ENCODE results near the gene EXD2.
"Not testable (repeated sequence)": the region's sequence is repeated elsewhere in the genome, so short reads cannot be mapped to it uniquely, and the experiment has no call there.

EXD2 gene

DNA sequence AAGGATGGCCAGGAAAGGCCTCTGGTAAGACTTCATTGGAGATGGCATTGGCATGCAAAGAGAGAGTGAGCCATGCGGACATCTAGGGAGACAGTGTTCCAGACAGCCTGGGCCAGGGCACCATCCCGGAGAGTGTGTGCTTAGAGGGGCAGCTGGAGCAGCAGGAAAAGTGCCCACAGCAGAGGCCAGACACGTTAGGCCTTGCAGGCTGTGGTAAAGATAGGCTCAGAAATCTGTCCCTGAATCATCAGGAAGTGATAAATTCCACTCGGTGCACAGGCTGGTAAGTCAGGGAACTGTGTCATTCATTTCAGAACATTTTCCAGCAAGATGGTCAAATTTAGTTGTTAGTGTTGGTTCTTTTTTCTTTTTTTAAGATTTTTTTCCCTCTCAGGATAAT is 77.5 kb downstream of the EXD2 start:
- Histone ChIP-seq H3K9me3 (ENCODE audit: control insufficient read depth, low read depth, low read length) (no peaks in the 10 kb centered on the region), H3K9ac (ENCODE audit: low read length) (no peak overlapping the region), H3K27ac (ENCODE audit: low read length) (no peak overlapping the region), H3K36me3 (ENCODE audit: control insufficient read depth, low read depth, low read length) (no peaks in the 10 kb centered on the region), H3K4me1 (ENCODE audit: control insufficient read depth, low read depth, low read length) (no peaks in the 10 kb centered on the region), H3K27me3 (ENCODE audit: control insufficient read depth, insufficient read depth, low read length) (no peaks in the 10 kb centered on the region), H3K4me3 (ENCODE audit: low read length) (no peak overlapping the region)

DNA sequence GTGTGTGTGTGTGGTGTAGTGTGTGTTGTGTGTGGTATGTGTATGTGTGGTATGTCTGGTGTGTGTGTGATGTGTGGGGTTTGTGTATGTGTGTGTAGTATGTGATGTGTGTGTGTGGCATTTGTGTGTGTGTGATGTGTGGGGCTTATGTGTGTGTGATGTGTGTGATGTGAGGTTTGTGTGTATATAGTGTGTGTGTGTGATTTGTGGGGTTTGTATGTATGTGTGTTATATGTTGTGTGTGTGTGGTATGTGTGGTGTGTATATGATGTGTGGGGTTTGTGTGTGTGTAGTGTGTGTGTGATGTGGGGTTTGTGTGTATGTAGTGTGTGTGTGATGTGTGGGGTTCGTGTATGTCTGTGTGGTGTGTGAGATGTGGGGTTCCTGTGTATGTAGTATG is 78.1 kb downstream of the EXD2 start:
- no peaks in the 10 kb centered on the region for H3K27me3 ChIP-seq (ENCODE audit: control insufficient read depth, insufficient read depth, low read length)
- no peak overlapping the region for H3K9ac ChIP-seq (ENCODE audit: low read length)
- no peaks in the 10 kb centered on the region for H3K36me3 ChIP-seq (ENCODE audit: control insufficient read depth, low read depth, low read length)
- no peaks in the 10 kb centered on the region for H3K9me3 ChIP-seq (ENCODE audit: control insufficient read depth, low read depth, low read length)
- H3K4me1 ChIP-seq (ENCODE audit: control insufficient read depth, low read depth, low read length) = no peaks in the 10 kb centered on the region
- H3K4me3 ChIP-seq (ENCODE audit: low read length) = no peak overlapping the region
- H3K27ac ChIP-seq (ENCODE audit: low read length) = no peak overlapping the region

DNA sequence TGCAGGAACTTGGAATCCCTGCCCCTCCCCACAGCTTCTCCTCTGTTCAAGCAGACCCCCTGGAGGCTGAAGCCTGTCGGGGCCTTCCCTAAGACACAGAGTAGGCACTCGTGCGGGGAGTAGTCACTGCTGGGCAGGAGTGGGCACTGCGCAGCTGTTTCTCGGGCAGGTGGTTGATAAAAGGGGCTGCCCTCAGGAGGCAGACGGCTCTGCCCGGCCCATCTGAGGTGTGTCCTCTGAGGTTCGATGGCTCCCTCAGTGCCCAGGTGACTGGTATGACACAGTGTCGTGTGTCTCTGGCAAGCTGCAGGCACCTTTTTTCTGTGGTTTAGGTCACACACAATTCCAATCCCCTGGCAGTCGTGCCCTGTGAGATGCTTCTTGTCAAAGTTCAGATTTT is 78.8 kb downstream of the EXD2 start:
- H3K4me3 ChIP-seq (ENCODE audit: low read length) = no peak overlapping the region
- H3K9ac ChIP-seq (ENCODE audit: low read length) = no peak overlapping the region
- H3K4me1 ChIP-seq (ENCODE audit: control insufficient read depth, low read depth, low read length) = no peaks in the 10 kb centered on the region

DNA sequence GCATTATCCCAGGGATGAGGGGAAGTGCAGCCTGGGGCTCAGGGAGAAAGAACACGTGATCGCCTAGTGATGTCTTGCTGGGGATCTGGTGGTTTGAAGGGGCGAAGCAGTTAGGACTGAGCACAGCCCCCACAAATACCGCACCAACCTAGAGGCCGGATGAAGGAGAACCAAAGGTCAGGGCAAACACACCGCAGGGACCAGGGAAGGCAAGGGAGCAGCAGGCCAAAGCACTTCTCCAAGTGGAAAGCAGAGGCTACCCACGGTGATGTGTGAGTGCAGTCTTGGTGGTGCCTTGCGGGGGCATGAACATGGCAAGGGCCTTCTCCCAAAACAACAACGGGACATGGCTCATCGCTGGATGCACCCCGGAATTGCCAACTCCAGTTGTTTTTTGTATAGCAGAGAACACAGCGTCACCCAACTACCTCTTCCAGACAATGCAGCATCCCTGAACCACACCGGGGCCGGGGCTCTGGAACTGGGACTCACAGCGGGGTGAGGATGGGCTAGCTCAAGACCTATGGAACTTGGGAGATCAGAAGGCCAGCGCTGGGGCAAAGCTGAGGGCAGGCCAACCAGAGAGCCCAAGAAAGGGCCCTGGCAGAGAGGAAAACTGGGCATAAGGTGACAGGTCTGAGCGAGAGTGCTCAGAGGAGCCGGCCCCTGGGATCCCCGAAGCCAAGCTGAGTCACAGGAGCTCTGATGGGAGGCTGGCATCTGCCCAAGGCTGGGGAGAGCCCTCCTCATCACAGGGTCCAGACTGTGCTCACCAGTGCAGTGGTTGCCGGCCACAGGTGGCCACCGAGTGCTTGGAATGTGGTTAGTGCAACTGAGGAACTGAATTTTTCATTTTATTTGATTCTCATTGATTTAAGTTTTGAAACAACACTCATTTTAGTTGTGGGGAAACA is 79.8 kb downstream of the EXD2 start:
- Histone ChIP-seq H3K4me1 (ENCODE audit: control insufficient read depth, low read depth, low read length) (no peaks in the 10 kb centered on the region), H3K27me3 (ENCODE audit: control insufficient read depth, insufficient read depth, low read length) (no peaks in the 10 kb centered on the region), H3K27ac (ENCODE audit: low read length) (no peak overlapping the region), H3K9me3 (ENCODE audit: control insufficient read depth, low read depth, low read length) (no peaks in the 10 kb centered on the region), H3K36me3 (ENCODE audit: control insufficient read depth, low read depth, low read length) (no peaks in the 10 kb centered on the region), H3K9ac (ENCODE audit: low read length) (no peak overlapping the region), H3K4me3 (ENCODE audit: low read length) (no peak overlapping the region)

More for the DNA sequence above, 78.8 kb downstream of the EXD2 start:
- Histone ChIP-seq H3K9me3 (ENCODE audit: control insufficient read depth, low read depth, low read length) (no peaks in the 10 kb centered on the region), H3K36me3 (ENCODE audit: control insufficient read depth, low read depth, low read length) (no peaks in the 10 kb centered on the region), H3K27me3 (ENCODE audit: control insufficient read depth, insufficient read depth, low read length) (no peaks in the 10 kb centered on the region), H3K27ac (ENCODE audit: low read length) (no peak overlapping the region)

DNA sequence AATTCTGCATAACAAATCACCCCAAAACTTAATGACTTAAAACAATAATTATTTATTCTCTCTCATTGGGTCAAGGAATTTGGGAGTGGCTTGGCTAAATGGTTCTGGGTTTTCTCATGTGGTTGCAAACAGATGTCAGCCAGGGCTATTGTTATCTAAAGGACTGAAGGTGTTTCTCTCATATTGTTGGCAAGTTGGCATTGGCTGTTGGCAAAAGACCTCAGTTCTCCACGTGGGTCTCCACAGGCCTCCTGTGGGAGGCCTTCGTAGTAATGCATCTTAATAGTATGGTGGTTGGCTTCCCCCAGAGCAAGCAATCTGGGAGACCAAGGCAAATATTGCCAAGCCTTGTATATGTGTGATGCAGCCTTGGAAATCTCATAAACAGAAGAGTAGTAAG is 83.0 kb downstream of the EXD2 start:
- no peak overlapping the region for H3K4me3 ChIP-seq (ENCODE audit: low read length)
- no peak overlapping the region for H3K9ac ChIP-seq (ENCODE audit: low read length)
- no peaks in the 10 kb centered on the region for H3K36me3 ChIP-seq (ENCODE audit: control insufficient read depth, low read depth, low read length)
- H3K27me3 ChIP-seq (ENCODE audit: control insufficient read depth, insufficient read depth, low read length) = no peaks in the 10 kb centered on the region
- no peak overlapping the region for H3K27ac ChIP-seq (ENCODE audit: low read length)
- no peaks in the 10 kb centered on the region for H3K4me1 ChIP-seq (ENCODE audit: control insufficient read depth, low read depth, low read length)
- no peaks in the 10 kb centered on the region for H3K9me3 ChIP-seq (ENCODE audit: control insufficient read depth, low read depth, low read length)

DNA sequence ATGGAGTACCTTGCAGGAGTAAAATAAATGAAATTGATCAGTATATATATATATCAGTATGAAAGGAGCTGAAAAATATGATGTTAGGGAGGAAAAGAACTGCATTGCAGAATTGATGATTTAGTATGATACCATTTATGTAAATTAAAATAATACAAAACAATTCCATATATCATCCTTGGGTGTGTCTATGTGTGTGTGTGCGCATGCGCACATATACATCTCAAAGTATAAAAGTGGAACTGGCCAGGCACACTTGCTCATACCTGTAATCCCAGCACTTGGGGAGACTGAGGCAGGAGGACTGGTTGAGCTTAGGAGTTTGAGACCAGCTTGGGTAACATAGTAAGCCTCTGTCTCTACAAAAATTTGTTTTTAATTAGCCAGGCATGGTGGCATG is 84.0 kb downstream of the EXD2 start:
- Histone ChIP-seq H3K27me3 (ENCODE audit: control insufficient read depth, insufficient read depth, low read length) (no peaks in the 10 kb centered on the region), H3K36me3 (ENCODE audit: control insufficient read depth, low read depth, low read length) (no peaks in the 10 kb centered on the region), H3K27ac (ENCODE audit: low read length) (no peak overlapping the region), H3K4me1 (ENCODE audit: control insufficient read depth, low read depth, low read length) (no peaks in the 10 kb centered on the region), H3K9me3 (ENCODE audit: control insufficient read depth, low read depth, low read length) (no peaks in the 10 kb centered on the region), H3K9ac (ENCODE audit: low read length) (no peak overlapping the region), H3K4me3 (ENCODE audit: low read length) (no peak overlapping the region)

DNA sequence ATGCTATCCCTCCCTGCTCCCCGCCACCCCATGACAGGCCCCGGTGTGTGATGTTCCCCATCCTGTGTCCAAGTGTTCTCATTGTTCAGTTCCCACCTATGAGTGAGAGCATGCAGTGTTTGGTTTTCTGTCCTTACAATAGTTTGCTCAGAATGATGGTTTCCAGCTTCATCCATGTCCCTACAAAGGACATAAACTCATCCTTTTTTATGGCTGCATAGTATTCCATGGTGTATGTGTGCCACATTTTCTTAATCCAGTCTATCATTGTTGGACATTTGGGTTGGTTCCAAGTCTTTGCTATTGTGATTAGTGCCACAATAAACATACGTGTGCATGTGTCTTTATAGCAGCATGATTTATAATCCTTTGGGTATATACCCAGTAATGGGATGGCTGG is 86.1 kb downstream of the EXD2 start:
- not testable (repeated sequence) for H3K4me3 ChIP-seq (ENCODE audit: low read length); H3K36me3 ChIP-seq (ENCODE audit: control insufficient read depth, low read depth, low read length); H3K9me3 ChIP-seq (ENCODE audit: control insufficient read depth, low read depth, low read length); H3K4me1 ChIP-seq (ENCODE audit: control insufficient read depth, low read depth, low read length); H3K9ac ChIP-seq (ENCODE audit: low read length); H3K27me3 ChIP-seq (ENCODE audit: control insufficient read depth, insufficient read depth, low read length); H3K27ac ChIP-seq (ENCODE audit: low read length)

DNA sequence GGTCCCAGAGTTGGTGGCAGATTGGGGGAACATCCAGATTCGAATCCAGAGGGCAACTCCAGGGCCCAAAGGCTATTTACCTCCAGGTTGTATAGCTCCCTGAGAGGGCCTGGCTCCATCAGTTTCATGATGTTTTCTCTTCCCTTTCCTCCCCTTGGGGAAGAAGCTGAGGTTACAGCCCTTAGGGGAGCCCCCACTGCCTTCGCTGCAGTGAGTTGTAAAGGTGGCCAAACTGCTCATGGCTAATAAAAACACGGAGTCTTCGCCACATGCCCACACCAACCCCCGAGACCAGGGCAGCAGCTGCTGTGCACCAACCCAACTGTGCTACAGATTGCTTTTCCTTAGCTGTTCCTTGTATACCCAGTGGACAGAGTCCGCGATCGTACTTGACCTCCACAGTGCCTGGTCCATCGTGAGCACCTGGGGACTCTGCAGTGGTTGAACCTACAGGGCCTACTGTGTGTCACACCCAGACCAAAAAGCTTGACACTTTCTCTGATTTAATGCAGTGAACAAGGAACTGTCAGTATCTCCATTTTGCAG is 89.5 kb downstream of the EXD2 start:
- Histone ChIP-seq H3K4me1 (ENCODE audit: control insufficient read depth, low read depth, low read length) (no peaks in the 10 kb centered on the region), H3K36me3 (ENCODE audit: control insufficient read depth, low read depth, low read length) (no peaks in the 10 kb centered on the region), H3K9me3 (ENCODE audit: control insufficient read depth, low read depth, low read length) (no peaks in the 10 kb centered on the region), H3K9ac (ENCODE audit: low read length) (no peak overlapping the region), H3K27me3 (ENCODE audit: control insufficient read depth, insufficient read depth, low read length) (no peaks in the 10 kb centered on the region), H3K4me3 (ENCODE audit: low read length) (no peak overlapping the region), H3K27ac (ENCODE audit: low read length) (no peak overlapping the region)

DNA sequence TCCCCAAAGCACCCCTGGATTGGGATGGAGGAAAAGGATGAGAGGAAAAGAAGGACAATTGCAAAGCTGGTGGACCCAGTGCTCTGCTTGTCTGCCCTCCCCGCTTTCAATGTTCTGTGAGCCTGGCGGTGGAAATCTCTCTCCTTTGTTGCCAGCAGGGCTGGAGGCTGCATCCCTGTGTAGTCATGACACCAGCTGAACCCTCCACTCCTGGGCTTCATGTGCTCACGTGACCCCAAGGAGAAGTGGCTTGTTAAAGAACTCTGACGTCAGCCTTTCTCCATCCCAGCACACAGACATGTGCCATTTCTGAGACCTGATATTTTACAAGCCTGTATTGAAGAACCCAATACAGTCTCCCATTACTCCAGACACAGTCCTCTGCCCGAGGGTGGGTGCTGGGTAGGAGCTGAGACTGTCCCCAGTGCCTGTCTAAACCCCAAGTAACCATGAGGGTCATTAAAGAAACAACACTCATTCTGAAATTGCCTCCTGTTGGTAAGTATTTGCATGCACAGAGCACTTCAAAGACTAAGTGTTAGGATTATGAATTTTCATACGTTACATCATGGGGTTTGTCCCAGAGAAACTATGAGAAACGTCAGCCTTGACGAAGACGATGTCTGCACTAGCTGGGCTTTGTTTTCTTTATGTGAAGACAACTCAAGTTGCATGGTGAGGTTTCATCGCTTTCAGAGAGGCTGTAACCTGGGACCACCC is 90.3 kb downstream of the EXD2 start:
- Histone ChIP-seq H3K36me3 (ENCODE audit: control insufficient read depth, low read depth, low read length) (no peaks in the 10 kb centered on the region), H3K27ac (ENCODE audit: low read length) (no peak overlapping the region), H3K4me3 (ENCODE audit: low read length) (no peak overlapping the region), H3K9ac (ENCODE audit: low read length) (no peak overlapping the region), H3K4me1 (ENCODE audit: control insufficient read depth, low read depth, low read length) (no peaks in the 10 kb centered on the region), H3K9me3 (ENCODE audit: control insufficient read depth, low read depth, low read length) (no peaks in the 10 kb centered on the region), H3K27me3 (ENCODE audit: control insufficient read depth, insufficient read depth, low read length) (no peaks in the 10 kb centered on the region)

DNA sequence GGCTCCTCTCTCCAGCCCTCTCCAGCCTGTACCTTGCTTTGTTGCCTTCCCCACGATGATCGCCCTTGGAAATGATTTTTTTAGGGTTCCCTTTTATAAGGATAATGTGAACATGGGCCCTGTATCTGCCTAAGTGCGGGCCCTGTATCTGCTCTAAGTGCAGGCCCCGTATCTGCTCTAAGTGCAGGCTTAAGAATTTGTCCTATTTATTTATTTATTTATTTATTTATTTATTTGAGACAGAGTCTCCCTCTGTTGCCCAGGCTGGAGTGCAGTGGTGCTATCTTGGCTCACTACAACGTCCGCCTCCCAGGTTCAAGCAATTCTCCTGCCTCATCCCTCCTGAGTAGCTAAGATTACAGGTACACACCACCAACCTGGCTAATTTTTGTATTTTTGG is 91.2 kb downstream of the EXD2 start:
- Histone ChIP-seq H3K9ac (ENCODE audit: low read length) (no peak overlapping the region), H3K4me1 (ENCODE audit: control insufficient read depth, low read depth, low read length) (no peaks in the 10 kb centered on the region), H3K4me3 (ENCODE audit: low read length) (no peak overlapping the region), H3K36me3 (ENCODE audit: control insufficient read depth, low read depth, low read length) (no peaks in the 10 kb centered on the region), H3K9me3 (ENCODE audit: control insufficient read depth, low read depth, low read length) (no peaks in the 10 kb centered on the region), H3K27ac (ENCODE audit: low read length) (no peak overlapping the region), H3K27me3 (ENCODE audit: control insufficient read depth, insufficient read depth, low read length) (no peaks in the 10 kb centered on the region)

DNA sequence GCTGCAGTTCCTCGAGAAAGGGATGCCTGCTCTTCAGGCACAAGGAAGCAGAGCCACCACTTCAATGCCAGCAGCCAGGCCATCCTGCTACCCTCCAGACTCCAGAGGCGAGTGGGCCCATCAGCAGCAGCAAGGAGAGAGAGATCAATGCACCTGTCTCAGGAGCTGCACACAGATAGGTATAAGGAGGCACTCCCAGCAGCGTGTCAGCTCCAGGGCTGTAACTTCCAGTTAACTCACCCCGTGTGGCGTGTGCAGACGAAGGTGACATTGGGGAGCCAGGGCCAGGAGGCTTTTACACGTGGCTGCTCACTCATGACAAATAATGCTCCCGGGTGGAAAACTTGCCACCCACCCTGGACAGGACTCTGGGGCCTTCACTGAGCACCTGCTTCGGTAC is 92.9 kb downstream of the EXD2 start:
- Histone ChIP-seq H3K36me3 (ENCODE audit: control insufficient read depth, low read depth, low read length) (no peaks in the 10 kb centered on the region), H3K27ac (ENCODE audit: low read length) (no peak overlapping the region), H3K9me3 (ENCODE audit: control insufficient read depth, low read depth, low read length) (no peaks in the 10 kb centered on the region), H3K4me1 (ENCODE audit: control insufficient read depth, low read depth, low read length) (peaks cover 3% of the 10 kb centered on the region), H3K9ac (ENCODE audit: low read length) (no peak overlapping the region), H3K4me3 (ENCODE audit: low read length) (no peak overlapping the region), H3K27me3 (ENCODE audit: control insufficient read depth, insufficient read depth, low read length) (no peaks in the 10 kb centered on the region)
